K562 (cell line): ENCODE results near the gene TUT1. TPM values are rescaled to one million over a fixed set of nuclear protein-coding genes. Genes with fewer than 3 reads are reported as not detected.

Experiments
- ATAC-seq: fragments of 200-7000 bp; cut with Tn5 transposase; 3 replicates; pipeline ENCODE4 v1.9.1; 2020; ENCODE audit warnings: moderate library complexity
- BruUV-seq: library from RNA; stranded (reverse); fragments of 400-500 nt; replicated peaks from 2 replicates; lab custom pipeline; 2021; lab: Mats Ljungman, UMichigan
- CTCF ChIA-PET: fragments of 300-600 bp; formaldehyde crosslinking; extraction: SDS; loops from one replicate; lab custom pipeline; 2021; ENCODE audit warnings: low intra/inter-chr PET ratio; lab: Yijun Ruan, JAX
- POLR2A ChIA-PET: fragments of 300-600, 350-650 bp; sonication (Branson Sonifier 250); formaldehyde crosslinking; extraction: SDS; loops from one replicate; lab custom pipeline; 2021; ENCODE audit warnings: antibody characterized with exemption, inconsistent platforms; lab: Yijun Ruan, JAX
- DNase-seq, 4 experiments: peaks; one replicate each; pipeline versions ENCODE4 v3.0.0 to v3.0.0-alpha.2; 2011 to 2018; ENCODE audit warnings: low spot score in 3 of 4, mixed read lengths in 3 of 4; ENCODE audit errors: extremely low read depth in 1 of 4
- FAIRE-seq: peaks from 2 replicates; lab custom pipeline; 2011; peaks lifted over from hg19 to GRCh38; lab: Jason Lieb, UNC
- H2AFZ ChIP-seq: 2 replicates; pipeline ENCODE4 v1.6.0; 2011; ENCODE audit warnings: low read depth, low read length, control low read depth, inconsistent platforms
- H3K27ac ChIP-seq: fragments of 200-600 bp; 3 replicates; pipeline ENCODE4 v1.8.0; 2011; ENCODE audit warnings: low read depth, mild to moderate bottlenecking, control low read depth, inconsistent platforms, low read length, moderate library complexity, mixed read lengths; ENCODE audit errors: extremely low read depth
- H3K27me3 ChIP-seq, 2 experiments: fragments of 300-600 bp in 1 of 2; 2 replicates in 1 of 2; 3 replicates in 1 of 2; pipeline versions ENCODE4 v1.6.0 to v1.8.0; 2011; ENCODE audit warnings: inconsistent platforms in 2 of 2, low read length in 2 of 2, mild to moderate bottlenecking in 1 of 2, mixed read lengths in 1 of 2, moderate library complexity in 1 of 2; ENCODE audit not compliant: control insufficient read depth in 2 of 2, insufficient read depth in 2 of 2
- H3K36me3 ChIP-seq: fragments of 300-600 bp; 3 replicates; pipeline ENCODE4 v1.8.0; 2011; ENCODE audit warnings: mild to moderate bottlenecking, low read length, inconsistent platforms; ENCODE audit not compliant: control insufficient read depth, insufficient read depth
- H3K4me1 ChIP-seq, 2 experiments: fragments of 200-600 bp in 1 of 2; replicated peaks in 1 of 2; 2 replicates in 1 of 2; 3 replicates in 1 of 2; pipeline versions ENCODE4 v1.5.1 to v1.8.0; 2011; ENCODE audit warnings: inconsistent platforms in 2 of 2, low read length in 2 of 2, mild to moderate bottlenecking in 1 of 2, mixed read lengths in 1 of 2, moderate library complexity in 1 of 2; ENCODE audit not compliant: control insufficient read depth in 2 of 2, insufficient read depth in 2 of 2
- H3K4me2 ChIP-seq: 2 replicates; pipeline ENCODE4 v1.6.1; 2011; ENCODE audit warnings: low read length, control low read depth, inconsistent platforms, mixed read lengths; ENCODE audit not compliant: insufficient read depth
- H3K4me3 ChIP-seq: fragments of 200-600 bp; sonication (generic), shearing (Covaris generic); 2 replicates; pipeline ENCODE4 v1.5.1; 2016; ENCODE audit warnings: control low read depth, inconsistent platforms
- H3K79me2 ChIP-seq: fragments of 200-600 bp; 3 replicates; pipeline ENCODE4 v1.8.0; 2011; ENCODE audit warnings: low read length, inconsistent platforms; ENCODE audit not compliant: control insufficient read depth, insufficient read depth
- H3K9ac ChIP-seq, 2 experiments: 2 replicates each; pipeline versions ENCODE4 v1.6.0 to v1.6.1; 2011; ENCODE audit warnings: low read depth in 2 of 2, low read length in 2 of 2, control low read depth in 1 of 2, inconsistent platforms in 1 of 2, mild to moderate bottlenecking in 1 of 2, mixed read lengths in 1 of 2; ENCODE audit not compliant: insufficient read depth in 1 of 2
- H3K9me1 ChIP-seq: one replicate; pipeline ENCODE4 v1.6.0; 2011; ENCODE audit warnings: inconsistent platforms, mild to moderate bottlenecking, low read length, moderate library complexity; ENCODE audit not compliant: control insufficient read depth, insufficient read depth
- H3K9me3 ChIP-seq: replicated peaks from 2 replicates; pipeline ENCODE4 v1.5.1; 2011; ENCODE audit warnings: low read depth, low read length, inconsistent platforms; ENCODE audit not compliant: control insufficient read depth, insufficient read depth
- H4K20me1 ChIP-seq: replicated peaks from 2 replicates; pipeline ENCODE4 v1.6.1; 2011; ENCODE audit warnings: low read length, inconsistent platforms, mixed read lengths; ENCODE audit not compliant: control insufficient read depth, insufficient read depth
- BDP1 ChIP-seq: IDR thresholded peaks from 3 replicates; pipeline ENCODE4 v1.6.1; 2011; ENCODE audit not compliant: insufficient read length, insufficient read depth
- HINFP ChIP-seq: fragments of 450-650 bp; conservative IDR thresholded peaks from 2 replicates; pipeline ENCODE4 v1.6.1; 2016; ENCODE audit warnings: missing genetic modification characterization, low read depth, mild to moderate bottlenecking, control low read depth, missing compliant biosample characterization
- MEIS2 ChIP-seq: fragments of 450-650 bp; IDR thresholded peaks from 2 replicates; pipeline ENCODE4 v1.6.1; 2014; ENCODE audit warnings: mild to moderate bottlenecking; ENCODE audit not compliant: partially characterized antibody
- NFIC ChIP-seq: fragments of 450-650 bp; IDR thresholded peaks from 2 replicates; pipeline ENCODE4 v1.6.1; 2017; ENCODE audit warnings: mild to moderate bottlenecking, inconsistent platforms
- PBX2 ChIP-seq, 2 experiments: IDR thresholded peaks in 1 of 2; conservative IDR thresholded peaks in 1 of 2; 2 replicates each; pipeline ENCODE4 v1.6.1; 2016; ENCODE audit warnings: low read depth in 2 of 2, mild to moderate bottlenecking in 1 of 2, missing compliant biosample characterization in 1 of 2, missing genetic modification characterization in 1 of 2, moderate library complexity in 1 of 2
- SETDB1 ChIP-seq: IDR thresholded peaks from one replicate; pipeline ENCODE4 v1.6.1; 2012; ENCODE audit warnings: low read length, control low read depth, inconsistent platforms
- ZBTB7A ChIP-seq: IDR thresholded peaks from 2 replicates; pipeline ENCODE4 v1.6.1; 2011; ENCODE audit warnings: low read depth, mild to moderate bottlenecking, low read length, moderate library complexity, borderline replicate concordance; ENCODE audit not compliant: control insufficient read depth
- ZNF121 ChIP-seq: sonication (generic); formaldehyde crosslinking; conservative IDR thresholded peaks from 2 replicates; pipeline ENCODE4 v1.8.0; 2022; ENCODE audit warnings: missing genetic modification reagents
- ZNF324 ChIP-seq: fragments of 250-450 bp; sonication (Bioruptor Pico); IDR thresholded peaks from 2 replicates; pipeline ENCODE4 v1.4.0; 2020; ENCODE audit warnings: mild to moderate bottlenecking
- ZNF551 ChIP-seq: fragments of 250-450 bp; sonication (Bioruptor Pico); IDR thresholded peaks from 2 replicates; pipeline ENCODE4 v1.5.0; 2021; ENCODE audit warnings: mild to moderate bottlenecking, moderate library complexity
- ZNF77 ChIP-seq: fragments of 250-450 bp; sonication (Bioruptor Pico); IDR thresholded peaks from 2 replicates; pipeline ENCODE4 v1.5.0; 2020
- WGBS: fragments of 100-300 bp; shearing (Covaris generic); methylation state at CpG from one replicate; pipeline ENCODE4 v1.1.6; 2016; ENCODE audit warnings: low coverage, mixed read lengths; ENCODE audit not compliant: insufficient coverage; ENCODE audit errors: missing lambda C conversion rate; 5-methylcytosine and 5-hydroxymethylcytosine counted together
- in situ Hi-C: fragments of 300-500 bp; cut with MboI; formaldehyde crosslinking; loops from 4 replicates; pipeline ENCODE4 v1.15.0; 2018; ENCODE audit warnings: inconsistent platforms, mixed read lengths
- intact Hi-C: fragments of 100-400 bp; cut with micrococcal nuclease; formaldehyde crosslinking; loops from 2 replicates; pipeline ENCODE4 v1.14.2; 2022
- polyA plus RNA-seq, 8 experiments: library from polyadenylated mRNA; depleted of rRNA in 4 of 8; stranded (reverse) in 5 of 8; unstranded in 3 of 8; fragments of >200 nt; fragmentation: Nextera tagmentation in 2 of 8; fragmentation: Illumina TruSeq in 1 of 8; extraction: Ambion mirVana in 2 of 8; extraction: Trizol in 1 of 8; gene quantifications; 2 replicates each; pipeline versions ENCODE4 v1.2.1 to v1.2.3, GENCODE V29; 2011 to 2014; ENCODE audit warnings: inconsistent platforms in 1 of 8, missing spikeins in 1 of 8
- total RNA-seq, 7 experiments: library from RNA; depleted of rRNA in 6 of 7; stranded (reverse); fragments of >200 nt in 6 of 7; fragmentation: Illumina TruSeq in 2 of 7; extraction: Trizol in 2 of 7; gene quantifications; 2 replicates each; pipeline versions ENCODE4 v1.2.1 to v1.2.3, GENCODE V29; 2011 to 2021; ENCODE audit warnings: low replicate concordance in 1 of 7

Gene TUT1
- total and polyA plus RNA-seq, 9 of the 15 experiments (the other 6 are each of a cell fraction or from before 2014, with no cell fraction given) = 0.66 to 44.3 (median 15.7) TPM

GRCh38 chr11:62608776-62609175, 17.5 kb upstream of the TUT1 start:
- Histone ChIP-seq H3K9me1 (no peaks in the 10 kb centered on the region), H3K79me2 (peaks cover 25% of the 10 kb centered on the region), H3K4me3 (no peak overlapping the region), H3K9me3 (no peaks in the 10 kb centered on the region), H3K4me1 (peaks cover 15 to 56% of the 10 kb centered on the region in 2 experiments), H3K4me2 (no peak overlapping the region), H3K9ac (peak overlapping the region in 1 of 2 experiments; percentile 66; a peak in 1 of 4 replicates), H3K27ac (no peak overlapping the region), H4K20me1 (no peaks in the 10 kb centered on the region), H3K36me3 (peaks cover 66% of the 10 kb centered on the region; the same call in 2 of the 3 replicates), H3K27me3 (no peaks in the 10 kb centered on the region), H2AFZ (no peak overlapping the region)
- no peak for FAIRE-seq
- intact Hi-C loops = no loop called here
- POLR2A ChIA-PET = interaction anchor here (0.5 to 2.0 kb wide), 4 partner anchors 13 to 116 kb away, joined by 3 to 6 read pairs (median 4); partner anchors contain the start of genes B3GAT3 and TUT1
- no peak for TF ChIP-seq ZNF77 (CRISPR knock-in tag)
- TF ChIP-seq ZBTB7A = 0 out of 2 replicates have a peak, but pooled peaks have one; percentile 16
- no peak for DNase-seq
- BruUV-seq = no TSS peak
- WGBS = 91% methylated on average over 12 of the region's 12 CpGs
- in situ Hi-C loops = no loop called here
- no peak for ATAC-seq
- CTCF ChIA-PET = interaction anchor here (1.6 kb wide), 1 partner anchor 10 kb away, joined by 3 read pairs; no protein-coding TSS in a partner anchor

GRCh38 chr11:62607714-62608113, 16.4 kb upstream of the TUT1 start:
- Histone ChIP-seq H3K9me1 (no peaks in the 10 kb centered on the region), H3K27me3 (no peaks in the 10 kb centered on the region), H3K9me3 (no peaks in the 10 kb centered on the region), H3K79me2 (peaks cover 27% of the 10 kb centered on the region), H3K4me1 (peaks cover 15 to 51% of the 10 kb centered on the region in 2 experiments), H2AFZ (no peak overlapping the region), H3K4me2 (no peak overlapping the region), H3K9ac (peak overlapping the region in 1 of 2 experiments; percentile 45; a peak in 1 of 4 replicates), H3K27ac (no peak overlapping the region), H3K36me3 (peaks cover 77% of the 10 kb centered on the region; the same call in 2 of the 3 replicates), H3K4me3 (no peak overlapping the region), H4K20me1 (no peaks in the 10 kb centered on the region)
- FAIRE-seq = peak; percentile 44
- WGBS = 46% methylated on average over 4 of the region's 4 CpGs
- ChIA-PET CTCF (interaction anchor here (1.6 kb wide), 1 partner anchor 9 kb away, joined by 3 read pairs; no protein-coding TSS in a partner anchor), POLR2A (interaction anchor here (1.4 to 2.0 kb wide), 2 partner anchors 13 to 15 kb away, joined by 4 to 5 read pairs; no protein-coding TSS in a partner anchor)
- ATAC-seq = no peak
- in situ Hi-C loops (no loop called here), intact Hi-C loops (no loop called here)
- peak in 1 of 4 experiments; percentile 44 for DNase-seq
- BruUV-seq = no TSS peak
- TF ChIP-seq BDP1 (no peak), ZNF551 (CRISPR knock-in tag) (no peak), SETDB1 (no peak), PBX2 (CRISPR knock-in tag; IDR thresholded peaks at IDR 0.05; ENCODE audit: low read depth) (no peak), PBX2 (tag; conservative IDR thresholded peaks at IDR 0.05; ENCODE audit: low read depth) (0 out of 2 replicates have a peak, but pooled peaks have one; percentile 16), MEIS2 (peak; percentile 50), ZNF324 (no peak), HINFP (tag) (no peak), NFIC (peak; percentile 78), ZNF121 (CRISPR knock-in tag) (no peak)
